ENCODE results near the gene KRTAP5-10.
"Not testable (repeated sequence)": the region's sequence is repeated elsewhere in the genome, so short reads cannot be mapped to it uniquely, and the experiment has no call there.

Gene KRTAP5-10

GRCh38 chr11:71532036-71532610 is 33.2 kb upstream of the KRTAP5-10 start:
- FAIRE-seq = no peak
- DNase-seq (ENCODE audit: insufficient read length, low spot score) = no peak
- TF ChIP-seq PAX5 (IDR thresholded peaks at IDR 0.05; ENCODE audit: insufficient read depth, low read length, severe bottlenecking) (no peak), POLR2A (IDR thresholded peaks at IDR 0.05; ENCODE audit: low read depth, low read length) (no peak), POU2F2 (IDR thresholded peaks at IDR 0.05; ENCODE audit: low read depth, low read length) (no peak), SPI1 (IDR thresholded peaks at IDR 0.05; ENCODE audit: low read depth, low read length) (no peak), POLR2AphosphoS5 (IDR thresholded peaks at IDR 0.05; ENCODE audit: low read depth, low read length) (no peak), TAF1 (IDR thresholded peaks at IDR 0.05; ENCODE audit: low read depth, low read length) (no peak)

- TF ChIP-seq SPI1 (IDR thresholded peaks at IDR 0.05; ENCODE audit: low read depth, low read length) = peak; percentile 40; the same call in 1 of the 2 replicates
- not testable (repeated sequence) for DNase-seq (ENCODE audit: insufficient read length, low spot score); FAIRE-seq
Measured at GRCh38 chr11:71534711-71535608, 30.4 kb upstream of the KRTAP5-10 start.

- DNase-seq (ENCODE audit: insufficient read length, low spot score) (no peak), FAIRE-seq (no peak)
- TF ChIP-seq POU2F2 (IDR thresholded peaks at IDR 0.05; ENCODE audit: low read depth, low read length) (no peak), SPI1 (IDR thresholded peaks at IDR 0.05; ENCODE audit: low read depth, low read length) (no peak), POLR2AphosphoS5 (IDR thresholded peaks at IDR 0.05; ENCODE audit: low read depth, low read length) (no peak), PAX5 (IDR thresholded peaks at IDR 0.05; ENCODE audit: insufficient read depth, low read length, severe bottlenecking) (no peak), TAF1 (IDR thresholded peaks at IDR 0.05; ENCODE audit: low read depth, low read length) (no peak), POLR2A (IDR thresholded peaks at IDR 0.05; ENCODE audit: low read depth, low read length) (no peak)
Measured at GRCh38 chr11:71535825-71536224, 29.5 kb upstream of the KRTAP5-10 start.

GRCh38 chr11:71537537-71537936 is 27.8 kb upstream of the KRTAP5-10 start:
- no peak for TF ChIP-seq SPI1 (IDR thresholded peaks at IDR 0.05; ENCODE audit: low read depth, low read length)
- no peak for TF ChIP-seq PAX5 (IDR thresholded peaks at IDR 0.05; ENCODE audit: insufficient read depth, low read length, severe bottlenecking)
- no peak for TF ChIP-seq POLR2AphosphoS5 (IDR thresholded peaks at IDR 0.05; ENCODE audit: low read depth, low read length)
- TF ChIP-seq POLR2A (IDR thresholded peaks at IDR 0.05; ENCODE audit: low read depth, low read length) = no peak
- TF ChIP-seq POU2F2 (IDR thresholded peaks at IDR 0.05; ENCODE audit: low read depth, low read length) = no peak
- no peak for TF ChIP-seq TAF1 (IDR thresholded peaks at IDR 0.05; ENCODE audit: low read depth, low read length)
- FAIRE-seq = no peak
- DNase-seq (ENCODE audit: insufficient read length, low spot score) = no peak

GRCh38 chr11:71537977-71538665 is 27.2 kb upstream of the KRTAP5-10 start, which contains the start of gene KRTAP5-8:
KRTAP5-8 (plus strand) TSS chr11:71538025; CDS start chr11:71538056, 31 bp downstream.
- DNase-seq (ENCODE audit: insufficient read length, low spot score); FAIRE-seq: not testable (repeated sequence)

GRCh38 chr11:71538666-71538990 is 26.7 kb upstream of the KRTAP5-10 start:
- DNase-seq (ENCODE audit: insufficient read length, low spot score) (no peak), FAIRE-seq (no peak)
- TF ChIP-seq POLR2A (IDR thresholded peaks at IDR 0.05; ENCODE audit: low read depth, low read length) (no peak), TAF1 (IDR thresholded peaks at IDR 0.05; ENCODE audit: low read depth, low read length) (no peak), POU2F2 (IDR thresholded peaks at IDR 0.05; ENCODE audit: low read depth, low read length) (no peak), SPI1 (IDR thresholded peaks at IDR 0.05; ENCODE audit: low read depth, low read length) (no peak), POLR2AphosphoS5 (IDR thresholded peaks at IDR 0.05; ENCODE audit: low read depth, low read length) (no peak), PAX5 (IDR thresholded peaks at IDR 0.05; ENCODE audit: insufficient read depth, low read length, severe bottlenecking) (no peak)

- TF ChIP-seq SPI1 (IDR thresholded peaks at IDR 0.05; ENCODE audit: low read depth, low read length) (no peak), POLR2A (IDR thresholded peaks at IDR 0.05; ENCODE audit: low read depth, low read length) (no peak), PAX5 (IDR thresholded peaks at IDR 0.05; ENCODE audit: insufficient read depth, low read length, severe bottlenecking) (no peak), POU2F2 (IDR thresholded peaks at IDR 0.05; ENCODE audit: low read depth, low read length) (no peak), TAF1 (IDR thresholded peaks at IDR 0.05; ENCODE audit: low read depth, low read length) (no peak), POLR2AphosphoS5 (IDR thresholded peaks at IDR 0.05; ENCODE audit: low read depth, low read length) (no peak)
- FAIRE-seq (no peak), DNase-seq (ENCODE audit: insufficient read length, low spot score) (no peak)
Measured at GRCh38 chr11:71539017-71539416, 26.3 kb upstream of the KRTAP5-10 start.

GRCh38 chr11:71539971-71540370 is 25.4 kb upstream of the KRTAP5-10 start:
- DNase-seq (ENCODE audit: insufficient read length, low spot score); FAIRE-seq: not testable (repeated sequence)

GRCh38 chr11:71540521-71541304 is 24.6 kb upstream of the KRTAP5-10 start:
- DNase-seq (ENCODE audit: insufficient read length, low spot score); FAIRE-seq: not testable (repeated sequence)

GRCh38 chr11:71542382-71542781 is 23.0 kb upstream of the KRTAP5-10 start:
- TF ChIP-seq TAF1 (IDR thresholded peaks at IDR 0.05; ENCODE audit: low read depth, low read length) (no peak), POU2F2 (IDR thresholded peaks at IDR 0.05; ENCODE audit: low read depth, low read length) (no peak), POLR2AphosphoS5 (IDR thresholded peaks at IDR 0.05; ENCODE audit: low read depth, low read length) (no peak), PAX5 (IDR thresholded peaks at IDR 0.05; ENCODE audit: insufficient read depth, low read length, severe bottlenecking) (no peak), SPI1 (IDR thresholded peaks at IDR 0.05; ENCODE audit: low read depth, low read length) (no peak), POLR2A (IDR thresholded peaks at IDR 0.05; ENCODE audit: low read depth, low read length) (no peak)
- DNase-seq (ENCODE audit: insufficient read length, low spot score) (no peak), FAIRE-seq (no peak)
